NCI-H2171 treated with DMSO at 0.1 percent for 48 hours (cell line): ENCODE measurements around the gene XRCC1.
"Not testable (repeated sequence)": the region's sequence is repeated elsewhere in the genome, so short reads cannot be mapped to it uniquely, and the experiment has no call there.

Experiments
- DNase-seq: peaks from one replicate; lab custom pipeline; 2025; lab: John Stamatoyannopoulos, UW

XRCC1 gene

GRCh38 chr19:43575156-43575950 is at the start of gene XRCC1, which contains the start of gene PINLYP:
XRCC1 (minus strand) TSS chr19:43575527; CDS start chr19:43575458, 69 bp downstream.
PINLYP (plus strand) TSS chr19:43575801; CDS start chr19:43577192, 1,391 bp downstream.
- DNase-seq, result peak; percentile 98

- no peak for DNase-seq
These were observed 49.6 kb upstream of the XRCC1 start for GRCh38 chr19:43624933-43625332.

GRCh38 chr19:43623889-43624670 is 48.8 kb upstream of the XRCC1 start:
- no peak for DNase-seq

GRCh38 chr19:43622956-43623355 is 47.6 kb upstream of the XRCC1 start:
- DNase-seq, result no peak

GRCh38 chr19:43622070-43622469 is 46.7 kb upstream of the XRCC1 start:
- no peak for DNase-seq

- no peak for DNase-seq
These were observed 45.0 kb upstream of the XRCC1 start for GRCh38 chr19:43620061-43621001.

- peak; percentile 95 for DNase-seq
These were observed 44.1 kb upstream of the XRCC1 start, which contains the start of gene ZNF428 for GRCh38 chr19:43619262-43620060. ZNF428 (minus strand) TSS chr19:43619629; CDS start chr19:43614304, 5,325 bp downstream.

- peak; percentile 90 for DNase-seq
These were observed 43.6 kb upstream of the XRCC1 start for GRCh38 chr19:43618921-43619261.

- no peak for DNase-seq
These were observed 41.6 kb upstream of the XRCC1 start for GRCh38 chr19:43616954-43617353.

- DNase-seq, result no peak
These were observed 41.0 kb upstream of the XRCC1 start for GRCh38 chr19:43616306-43616705.

GRCh38 chr19:43612374-43612773 is 37.0 kb upstream of the XRCC1 start:
- DNase-seq, result no peak

GRCh38 chr19:43611788-43612187 is 36.5 kb upstream of the XRCC1 start, which contains the start of gene SRRM5:
SRRM5 (plus strand) TSS chr19:43612088; CDS start chr19:43612122, 34 bp downstream.
- DNase-seq, result no peak

GRCh38 chr19:43610493-43610892 is 35.2 kb upstream of the XRCC1 start:
- no peak for DNase-seq

GRCh38 chr19:43609872-43610271 is 34.5 kb upstream of the XRCC1 start:
- no peak for DNase-seq

GRCh38 chr19:43607238-43608205 is 32.2 kb upstream of the XRCC1 start:
- no peak for DNase-seq

GRCh38 chr19:43606569-43607229 is 31.4 kb upstream of the XRCC1 start:
- peak; percentile 52 for DNase-seq

- DNase-seq, result peak; percentile 43
These were observed 30.7 kb upstream of the XRCC1 start for GRCh38 chr19:43605875-43606568.

GRCh38 chr19:43600326-43600725 is 25.0 kb upstream of the XRCC1 start:
- not testable (repeated sequence) for DNase-seq
